ENCODE measurements around the gene SEMA6B.
A peak's percentile ranks its signal among the peaks of the same experiment; 100 is the strongest.

SEMA6B gene

DNA sequence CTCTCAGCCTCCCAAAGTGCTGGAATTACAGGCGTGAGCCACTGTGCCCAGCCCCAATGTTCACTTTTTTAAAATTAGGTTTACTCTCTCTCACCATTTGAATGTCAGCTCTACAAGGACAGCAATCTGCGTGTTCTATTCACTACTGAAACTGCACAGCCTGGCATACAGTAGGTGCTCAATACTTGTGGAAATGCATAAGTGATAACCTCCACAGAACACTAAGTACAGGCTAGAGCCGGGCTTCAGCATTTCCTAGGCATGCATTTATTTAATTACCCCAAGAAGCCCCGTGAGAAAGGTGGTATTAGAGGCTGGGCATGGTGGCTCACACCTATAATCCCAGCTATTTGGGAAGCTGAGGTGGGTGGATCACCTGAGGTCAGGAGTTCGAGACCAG lies 46.7 kb upstream of the SEMA6B start:
- POLR2A ChIA-PET: interaction anchor here (0.5 to 1.1 kb wide), 3 partner anchors 9 to 372 kb away, joined by 3 to 4 read pairs (median 3); no protein-coding TSS in a partner anchor
- no peaks in the 10 kb centered on the region for H3K9me3 ChIP-seq (ENCODE audit: control insufficient read depth, insufficient read depth, low read depth, low read length)
- H3K36me3 ChIP-seq (ENCODE audit: control insufficient read depth in 2 of 2, insufficient read depth in 1 of 2, low read length in 2 of 2): no peaks in the 10 kb centered on the region
- H3K4me3 ChIP-seq (ENCODE audit: low read depth, low read length): no peak overlapping the region
- CTCF ChIA-PET: interaction anchor here (0.6 to 1.5 kb wide), 2 partner anchors 37 to 39 kb away, joined by 4 read pairs; no protein-coding TSS in a partner anchor
- H3K27ac ChIP-seq (ENCODE audit: extremely low read depth, low read depth, low read length): no peak overlapping the region
- TF ChIP-seq, protein P1, sequence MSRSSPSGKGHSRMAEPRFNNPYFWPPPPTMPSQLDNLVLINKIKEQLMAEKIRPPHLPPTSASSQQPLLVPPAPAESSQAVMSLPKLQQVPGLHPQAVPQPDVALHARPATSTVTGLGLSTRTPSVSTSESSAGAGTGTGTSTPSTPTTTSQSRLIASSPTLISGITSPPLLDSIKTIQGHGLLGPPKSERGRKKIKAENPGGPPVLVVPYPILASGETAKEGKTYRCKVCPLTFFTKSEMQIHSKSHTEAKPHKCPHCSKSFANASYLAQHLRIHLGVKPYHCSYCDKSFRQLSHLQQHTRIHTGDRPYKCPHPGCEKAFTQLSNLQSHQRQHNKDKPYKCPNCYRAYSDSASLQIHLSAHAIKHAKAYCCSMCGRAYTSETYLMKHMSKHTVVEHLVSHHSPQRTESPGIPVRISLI (tag by site-specific recombination; IDR thresholded peaks at IDR 0.05): no peak
- TF ChIP-seq ZNF211 (tag by site-specific recombination; IDR thresholded peaks at IDR 0.05; ENCODE audit: low read depth): no peak
- TF ChIP-seq, protein P2, sequence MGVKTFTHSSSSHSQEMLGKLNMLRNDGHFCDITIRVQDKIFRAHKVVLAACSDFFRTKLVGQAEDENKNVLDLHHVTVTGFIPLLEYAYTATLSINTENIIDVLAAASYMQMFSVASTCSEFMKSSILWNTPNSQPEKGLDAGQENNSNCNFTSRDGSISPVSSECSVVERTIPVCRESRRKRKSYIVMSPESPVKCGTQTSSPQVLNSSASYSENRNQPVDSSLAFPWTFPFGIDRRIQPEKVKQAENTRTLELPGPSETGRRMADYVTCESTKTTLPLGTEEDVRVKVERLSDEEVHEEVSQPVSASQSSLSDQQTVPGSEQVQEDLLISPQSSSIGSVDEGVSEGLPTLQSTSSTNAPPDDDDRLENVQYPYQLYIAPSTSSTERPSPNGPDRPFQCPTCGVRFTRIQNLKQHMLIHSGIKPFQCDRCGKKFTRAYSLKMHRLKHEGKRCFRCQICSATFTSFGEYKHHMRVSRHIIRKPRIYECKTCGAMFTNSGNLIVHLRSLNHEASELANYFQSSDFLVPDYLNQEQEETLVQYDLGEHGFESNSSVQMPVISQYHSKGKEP (tag by site-specific recombination; IDR thresholded peaks at IDR 0.05): no peak
- TF ChIP-seq ZNF544 (tag by site-specific recombination; IDR thresholded peaks at IDR 0.05): no peak
- TF ChIP-seq, protein P3, sequence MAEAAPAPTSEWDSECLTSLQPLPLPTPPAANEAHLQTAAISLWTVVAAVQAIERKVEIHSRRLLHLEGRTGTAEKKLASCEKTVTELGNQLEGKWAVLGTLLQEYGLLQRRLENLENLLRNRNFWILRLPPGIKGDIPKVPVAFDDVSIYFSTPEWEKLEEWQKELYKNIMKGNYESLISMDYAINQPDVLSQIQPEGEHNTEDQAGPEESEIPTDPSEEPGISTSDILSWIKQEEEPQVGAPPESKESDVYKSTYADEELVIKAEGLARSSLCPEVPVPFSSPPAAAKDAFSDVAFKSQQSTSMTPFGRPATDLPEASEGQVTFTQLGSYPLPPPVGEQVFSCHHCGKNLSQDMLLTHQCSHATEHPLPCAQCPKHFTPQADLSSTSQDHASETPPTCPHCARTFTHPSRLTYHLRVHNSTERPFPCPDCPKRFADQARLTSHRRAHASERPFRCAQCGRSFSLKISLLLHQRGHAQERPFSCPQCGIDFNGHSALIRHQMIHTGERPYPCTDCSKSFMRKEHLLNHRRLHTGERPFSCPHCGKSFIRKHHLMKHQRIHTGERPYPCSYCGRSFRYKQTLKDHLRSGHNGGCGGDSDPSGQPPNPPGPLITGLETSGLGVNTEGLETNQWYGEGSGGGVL (tag by site-specific recombination; IDR thresholded peaks at IDR 0.05): no peak
- no peak for TF ChIP-seq GLI4 (tag by site-specific recombination; IDR thresholded peaks at IDR 0.05)
- TF ChIP-seq ZNF555 (tag by site-specific recombination; conservative IDR thresholded peaks at IDR 0.05): no peak
- TF ChIP-seq SP3 (tag by site-specific recombination; IDR thresholded peaks at IDR 0.05): no peak
- TF ChIP-seq ZNF654 (tag by site-specific recombination; IDR thresholded peaks at IDR 0.05; ENCODE audit: low read depth): no peak
- no peak for TF ChIP-seq ZNF423 (tag by site-specific recombination; IDR thresholded peaks at IDR 0.05)
- no peak for TF ChIP-seq ZNF510 (tag by site-specific recombination; IDR thresholded peaks at IDR 0.05; ENCODE audit: insufficient replicate concordance)
- no peak for TF ChIP-seq SP2 (tag by site-specific recombination; IDR thresholded peaks at IDR 0.05)
- TF ChIP-seq ZNF521 (tag by site-specific recombination; IDR thresholded peaks at IDR 0.05): no peak
- TF ChIP-seq, protein P4, sequence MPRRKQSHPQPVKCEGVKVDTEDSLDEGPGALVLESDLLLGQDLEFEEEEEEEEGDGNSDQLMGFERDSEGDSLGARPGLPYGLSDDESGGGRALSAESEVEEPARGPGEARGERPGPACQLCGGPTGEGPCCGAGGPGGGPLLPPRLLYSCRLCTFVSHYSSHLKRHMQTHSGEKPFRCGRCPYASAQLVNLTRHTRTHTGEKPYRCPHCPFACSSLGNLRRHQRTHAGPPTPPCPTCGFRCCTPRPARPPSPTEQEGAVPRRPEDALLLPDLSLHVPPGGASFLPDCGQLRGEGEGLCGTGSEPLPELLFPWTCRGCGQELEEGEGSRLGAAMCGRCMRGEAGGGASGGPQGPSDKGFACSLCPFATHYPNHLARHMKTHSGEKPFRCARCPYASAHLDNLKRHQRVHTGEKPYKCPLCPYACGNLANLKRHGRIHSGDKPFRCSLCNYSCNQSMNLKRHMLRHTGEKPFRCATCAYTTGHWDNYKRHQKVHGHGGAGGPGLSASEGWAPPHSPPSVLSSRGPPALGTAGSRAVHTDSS (tag by site-specific recombination; IDR thresholded peaks at IDR 0.05): no peak
- TF ChIP-seq ZNF292 (tag by site-specific recombination; IDR thresholded peaks at IDR 0.05; ENCODE audit: borderline replicate concordance, low read depth): no peak
- no peak for TF ChIP-seq PRDM1 (tag by site-specific recombination; IDR thresholded peaks at IDR 0.05)
- no peak for TF ChIP-seq ZXDB (tag by site-specific recombination; IDR thresholded peaks at IDR 0.05)
- TF ChIP-seq ZNF561 (tag by site-specific recombination; IDR thresholded peaks at IDR 0.05; ENCODE audit: borderline replicate concordance): no peak
- no peak for TF ChIP-seq ZNF10 (tag by site-specific recombination; IDR thresholded peaks at IDR 0.05)
- no peak for TF ChIP-seq KLF10 (tag by site-specific recombination; IDR thresholded peaks at IDR 0.05)
- no peaks in the 10 kb centered on the region for H3K4me1 ChIP-seq (ENCODE audit: control insufficient read depth, insufficient read depth, low read length)

DNA sequence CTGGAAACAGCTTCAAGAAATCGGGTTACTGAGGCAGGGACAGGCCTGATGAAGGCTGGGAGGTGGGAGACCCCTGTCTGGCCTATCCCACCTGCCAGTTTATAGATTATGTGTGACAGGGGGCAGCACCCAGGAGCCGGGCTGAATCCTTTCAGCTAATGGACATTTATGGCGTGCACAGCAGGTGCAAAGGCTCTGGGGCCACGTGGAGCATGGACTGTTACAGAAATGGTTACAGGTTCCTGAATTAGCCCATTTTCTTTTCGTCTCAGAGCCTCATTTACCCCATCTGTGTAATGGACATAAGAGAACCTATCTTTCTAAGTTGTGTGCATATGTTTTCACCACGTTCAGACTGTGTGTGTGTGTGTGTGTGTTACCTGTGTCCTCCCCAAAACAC lies 45.4 kb upstream of the SEMA6B start:
- no peaks in the 10 kb centered on the region for H3K9me3 ChIP-seq (ENCODE audit: control insufficient read depth, insufficient read depth, low read depth, low read length)
- no peaks in the 10 kb centered on the region for H3K36me3 ChIP-seq (ENCODE audit: control insufficient read depth in 2 of 2, insufficient read depth in 1 of 2, low read length in 2 of 2)
- no peak overlapping the region for H3K27ac ChIP-seq (ENCODE audit: extremely low read depth, low read depth, low read length)
- H3K4me1 ChIP-seq (ENCODE audit: control insufficient read depth, insufficient read depth, low read length): no peaks in the 10 kb centered on the region
- H3K4me3 ChIP-seq (ENCODE audit: low read depth, low read length): no peak overlapping the region
- no peak for TF ChIP-seq EGR2 (tag by site-specific recombination; IDR thresholded peaks at IDR 0.05; ENCODE audit: low read depth)
- TF ChIP-seq GFI1B (tag by site-specific recombination; IDR thresholded peaks at IDR 0.05): no peak
- no peak for TF ChIP-seq ZNF785 (tag by site-specific recombination; IDR thresholded peaks at IDR 0.05)
- TF ChIP-seq ZNF391 (tag by site-specific recombination; IDR thresholded peaks at IDR 0.05; ENCODE audit: borderline replicate concordance, low read depth): no peak
- peak; percentile 96 for TF ChIP-seq ZNF623 (tag by site-specific recombination; IDR thresholded peaks at IDR 0.05)
- no peak for TF ChIP-seq ZNF510 (tag by site-specific recombination; IDR thresholded peaks at IDR 0.05; ENCODE audit: insufficient replicate concordance)
- no peak for TF ChIP-seq ZNF292 (tag by site-specific recombination; IDR thresholded peaks at IDR 0.05; ENCODE audit: borderline replicate concordance, low read depth)
- ChIA-PET CTCF (interaction anchor here (0.6 to 1.5 kb wide), 5 partner anchors 10 to 46 kb away, joined by 3 to 6 read pairs (median 4); no protein-coding TSS in a partner anchor), POLR2A (interaction anchor here (0.7 to 0.8 kb wide), 2 partner anchors 130 to 539 kb away, joined by 3 read pairs; no protein-coding TSS in a partner anchor)

Data from HEK293 (cell line).